ENCODE results near the gene LAMA3. TPM values are rescaled to one million over a fixed set of nuclear protein-coding genes. Genes with fewer than 3 reads are reported as not detected.

Gene LAMA3
- polyA plus RNA-seq, 1 experiment: 0.32 TPM

DNA sequence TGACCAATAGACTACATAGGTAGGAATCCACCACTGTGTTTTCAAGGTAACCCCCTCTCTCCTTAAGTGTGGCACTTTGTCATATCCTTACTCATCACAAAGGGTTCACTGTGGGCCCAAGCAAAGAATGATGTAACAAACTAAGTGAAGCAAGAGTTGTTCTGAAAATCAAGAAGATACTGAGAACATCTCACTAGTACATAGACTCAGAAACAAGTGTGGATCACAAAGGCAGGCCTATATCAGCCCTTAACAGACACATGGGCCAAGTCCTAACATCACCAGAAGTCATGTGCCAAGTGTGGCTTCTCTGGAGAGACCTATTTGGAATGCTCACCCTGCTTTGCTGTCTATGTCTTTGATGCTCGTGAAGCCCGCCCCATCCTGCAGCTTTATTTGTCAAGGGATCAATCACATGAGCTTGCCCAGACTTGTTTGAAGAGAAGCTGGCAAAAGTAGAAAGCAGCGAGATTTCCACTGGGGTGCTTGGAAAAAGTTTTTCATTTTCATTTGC is 194.1 kb downstream of the LAMA3 start:
- Histone ChIP-seq H3K4me3 (ENCODE audit: low read depth, low read length) (no peak overlapping the region), H3K27me3 (ENCODE audit: control insufficient read depth, insufficient read depth, low read length) (peaks cover 18% of the 10 kb centered on the region), H3K27ac (ENCODE audit: low read depth, low read length) (no peak overlapping the region), H3K9me3 (ENCODE audit: control insufficient read depth, insufficient read depth, low read length) (no peaks in the 10 kb centered on the region)
- ChIA-PET POLR2A (no interaction called here), CTCF (interaction anchor here (1.1 kb wide), 1 partner anchor 36 kb away, joined by 3 read pairs; no protein-coding TSS in a partner anchor)
- no peak for DNase-seq (ENCODE audit: low read depth, low spot score)
- TF ChIP-seq, protein P1, sequence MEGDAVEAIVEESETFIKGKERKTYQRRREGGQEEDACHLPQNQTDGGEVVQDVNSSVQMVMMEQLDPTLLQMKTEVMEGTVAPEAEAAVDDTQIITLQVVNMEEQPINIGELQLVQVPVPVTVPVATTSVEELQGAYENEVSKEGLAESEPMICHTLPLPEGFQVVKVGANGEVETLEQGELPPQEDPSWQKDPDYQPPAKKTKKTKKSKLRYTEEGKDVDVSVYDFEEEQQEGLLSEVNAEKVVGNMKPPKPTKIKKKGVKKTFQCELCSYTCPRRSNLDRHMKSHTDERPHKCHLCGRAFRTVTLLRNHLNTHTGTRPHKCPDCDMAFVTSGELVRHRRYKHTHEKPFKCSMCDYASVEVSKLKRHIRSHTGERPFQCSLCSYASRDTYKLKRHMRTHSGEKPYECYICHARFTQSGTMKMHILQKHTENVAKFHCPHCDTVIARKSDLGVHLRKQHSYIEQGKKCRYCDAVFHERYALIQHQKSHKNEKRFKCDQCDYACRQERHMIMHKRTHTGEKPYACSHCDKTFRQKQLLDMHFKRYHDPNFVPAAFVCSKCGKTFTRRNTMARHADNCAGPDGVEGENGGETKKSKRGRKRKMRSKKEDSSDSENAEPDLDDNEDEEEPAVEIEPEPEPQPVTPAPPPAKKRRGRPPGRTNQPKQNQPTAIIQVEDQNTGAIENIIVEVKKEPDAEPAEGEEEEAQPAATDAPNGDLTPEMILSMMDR (IDR thresholded peaks at IDR 0.05; ENCODE audit: low read depth, low read length): no peak

DNA sequence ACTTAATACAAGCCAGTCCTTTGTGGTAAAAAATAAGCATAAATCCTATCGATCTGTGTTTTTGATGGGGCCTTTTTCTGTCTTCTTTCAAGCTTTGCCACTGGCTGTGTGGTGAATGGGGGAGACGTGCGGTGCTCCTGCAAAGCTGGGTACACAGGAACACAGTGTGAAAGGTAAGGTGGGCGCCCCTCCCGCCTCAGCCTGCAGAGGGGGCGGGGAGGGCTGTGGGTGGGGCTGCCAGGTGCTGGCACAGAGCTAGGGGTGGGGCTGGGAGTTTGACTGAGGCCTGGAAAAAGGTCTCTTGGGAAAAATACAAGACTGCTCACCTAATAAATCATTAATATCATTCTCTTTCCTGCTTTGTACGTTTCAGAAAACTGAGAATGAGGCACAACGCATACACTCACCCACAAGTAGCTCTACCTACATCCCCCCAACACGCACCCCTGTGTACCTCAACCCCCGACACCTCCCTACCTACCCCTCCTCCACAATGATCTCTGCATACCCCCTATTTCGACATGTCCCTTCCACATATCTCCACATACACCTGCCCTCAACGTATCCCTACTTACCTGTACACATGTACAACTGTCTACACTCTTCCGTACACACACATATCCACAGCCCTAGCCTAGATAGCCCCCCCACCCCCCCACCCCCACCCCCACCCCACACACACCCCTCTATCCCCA is 195.6 kb downstream of the LAMA3 start:
- ChIA-PET CTCF (interaction anchor here (1.1 to 1.3 kb wide), 2 partner anchors 34 kb away, joined by 3 to 4 read pairs; no protein-coding TSS in a partner anchor), POLR2A (no interaction called here)
- H3K27ac ChIP-seq (ENCODE audit: low read depth, low read length): no peak overlapping the region
- no peak for DNase-seq (ENCODE audit: low read depth, low spot score)
- H3K9me3 ChIP-seq (ENCODE audit: control insufficient read depth, insufficient read depth, low read length): no peaks in the 10 kb centered on the region
- no peak overlapping the region for H3K4me3 ChIP-seq (ENCODE audit: low read depth, low read length)
- TF ChIP-seq, protein P1 (IDR thresholded peaks at IDR 0.05; ENCODE audit: low read depth, low read length): no peak
- peaks cover 6% of the 10 kb centered on the region for H3K27me3 ChIP-seq (ENCODE audit: control insufficient read depth, insufficient read depth, low read length)

DNA sequence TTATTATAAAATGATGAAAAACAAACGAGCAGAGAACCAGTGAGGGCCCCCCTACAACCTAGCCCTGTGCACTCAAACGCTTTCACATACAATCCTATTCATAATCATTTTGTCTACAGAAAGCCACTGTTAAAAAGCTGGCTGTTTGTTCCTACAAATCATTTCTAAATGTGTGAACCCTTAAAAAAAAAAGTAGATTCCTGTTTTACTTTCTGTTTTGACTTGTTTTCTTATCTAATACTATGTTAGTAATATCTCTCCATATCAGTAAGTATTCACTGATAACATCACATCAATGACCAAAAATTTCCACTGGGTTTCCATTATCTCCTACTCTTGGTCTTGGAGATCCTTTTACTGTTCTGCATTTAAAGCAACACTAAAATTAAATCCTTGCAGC is 196.5 kb downstream of the LAMA3 start:
- no peaks in the 10 kb centered on the region for H3K9me3 ChIP-seq (ENCODE audit: control insufficient read depth, insufficient read depth, low read length)
- ChIA-PET POLR2A (no interaction called here), CTCF (interaction anchor here (1.3 kb wide), 1 partner anchor 33 kb away, joined by 4 read pairs; no protein-coding TSS in a partner anchor)
- no peak overlapping the region for H3K4me3 ChIP-seq (ENCODE audit: low read depth, low read length)
- TF ChIP-seq, protein P1 (IDR thresholded peaks at IDR 0.05; ENCODE audit: low read depth, low read length): no peak
- DNase-seq (ENCODE audit: low read depth, low spot score): no peak
- H3K27ac ChIP-seq (ENCODE audit: low read depth, low read length): no peak overlapping the region
- H3K27me3 ChIP-seq (ENCODE audit: control insufficient read depth, insufficient read depth, low read length): peaks cover 2% of the 10 kb centered on the region

DNA sequence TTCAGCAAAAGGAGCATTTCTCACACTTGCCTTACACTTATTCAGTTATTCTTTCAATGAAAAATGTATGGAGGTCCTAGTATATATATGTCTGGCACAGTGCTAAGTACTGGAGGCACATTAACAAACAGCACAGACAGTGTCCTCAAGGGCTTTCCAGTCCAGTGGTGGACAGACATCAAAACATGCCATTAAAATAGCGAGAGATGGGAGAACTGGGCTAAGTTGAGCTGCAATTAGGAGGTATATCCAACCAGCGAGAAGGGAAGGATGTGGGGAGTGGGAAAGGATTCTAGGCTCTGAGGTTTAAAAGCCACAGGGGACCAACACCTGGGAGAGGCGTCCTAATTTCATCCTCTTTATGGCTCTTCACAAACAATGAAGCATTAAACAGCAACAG is 197.8 kb downstream of the LAMA3 start:
- Histone ChIP-seq H3K27ac (ENCODE audit: low read depth, low read length) (no peak overlapping the region), H3K4me3 (ENCODE audit: low read depth, low read length) (no peak overlapping the region), H3K27me3 (ENCODE audit: control insufficient read depth, insufficient read depth, low read length) (peaks cover 5% of the 10 kb centered on the region), H3K9me3 (ENCODE audit: control insufficient read depth, insufficient read depth, low read length) (no peaks in the 10 kb centered on the region)
- TF ChIP-seq, protein P1 (IDR thresholded peaks at IDR 0.05; ENCODE audit: low read depth, low read length): no peak
- DNase-seq (ENCODE audit: low read depth, low spot score): no peak
- POLR2A ChIA-PET: no interaction called here
- CTCF ChIA-PET: no interaction called here

DNA sequence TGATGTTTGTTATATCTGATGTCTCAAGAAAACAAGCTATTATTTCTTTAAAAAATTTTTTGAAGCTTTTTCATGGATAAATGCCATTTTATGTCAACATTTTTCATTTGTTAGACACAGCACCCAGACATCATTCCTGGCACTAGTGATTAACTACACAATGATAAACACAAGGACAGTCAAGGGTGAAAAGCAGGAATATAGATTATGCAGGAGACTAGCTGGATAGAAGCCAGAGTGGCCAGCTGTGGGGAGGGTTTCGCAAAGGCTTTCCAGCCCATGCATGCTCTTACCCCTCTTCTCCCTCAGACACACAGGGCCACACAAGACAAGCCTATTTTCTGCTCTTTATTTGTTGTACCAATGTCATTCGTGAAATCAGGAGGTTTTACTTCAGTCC is 198.2 kb downstream of the LAMA3 start:
- peaks cover 5% of the 10 kb centered on the region for H3K27me3 ChIP-seq (ENCODE audit: control insufficient read depth, insufficient read depth, low read length)
- no peak for DNase-seq (ENCODE audit: low read depth, low spot score)
- CTCF ChIA-PET: no interaction called here
- POLR2A ChIA-PET: no interaction called here
- H3K9me3 ChIP-seq (ENCODE audit: control insufficient read depth, insufficient read depth, low read length): no peaks in the 10 kb centered on the region
- TF ChIP-seq, protein P1 (IDR thresholded peaks at IDR 0.05; ENCODE audit: low read depth, low read length): no peak
- no peak overlapping the region for H3K4me3 ChIP-seq (ENCODE audit: low read depth, low read length)
- H3K27ac ChIP-seq (ENCODE audit: low read depth, low read length): no peak overlapping the region

Measured in AG04450 (cell line).